Transverse colon (tissue), 3 donors: ENCODE results near the gene TEDDM1.

Source experiments
- EP300 ChIP-seq: sonication (generic); formaldehyde crosslinking; IDR thresholded peaks from one replicate; pipeline ENCODE4 v1.6.1; 2017; ENCODE audit warnings: antibody characterized with exemption, low read depth
- POLR2A ChIP-seq: fragments of 450-650 bp; IDR thresholded peaks from one replicate; pipeline ENCODE4 v1.6.1; 2016; ENCODE audit warnings: antibody characterized with exemption, mild to moderate bottlenecking, moderate library complexity
- TF ChIP-seq, protein P1 (sequence below), 5 experiments: fragments of 200-600 bp in 3 of 5; fragments of 450-650 bp in 2 of 5; sonication (generic) in 3 of 5; IDR thresholded peaks; 1 replicate in 2 of 5; 2 replicates in 3 of 5; pipeline ENCODE4 v1.5.1; 2016 to 2017; ENCODE audit warnings: antibody characterized with exemption in 5 of 5, inconsistent platforms in 3 of 5, mild to moderate bottlenecking in 2 of 5, moderate library complexity in 1 of 5

DNA sequence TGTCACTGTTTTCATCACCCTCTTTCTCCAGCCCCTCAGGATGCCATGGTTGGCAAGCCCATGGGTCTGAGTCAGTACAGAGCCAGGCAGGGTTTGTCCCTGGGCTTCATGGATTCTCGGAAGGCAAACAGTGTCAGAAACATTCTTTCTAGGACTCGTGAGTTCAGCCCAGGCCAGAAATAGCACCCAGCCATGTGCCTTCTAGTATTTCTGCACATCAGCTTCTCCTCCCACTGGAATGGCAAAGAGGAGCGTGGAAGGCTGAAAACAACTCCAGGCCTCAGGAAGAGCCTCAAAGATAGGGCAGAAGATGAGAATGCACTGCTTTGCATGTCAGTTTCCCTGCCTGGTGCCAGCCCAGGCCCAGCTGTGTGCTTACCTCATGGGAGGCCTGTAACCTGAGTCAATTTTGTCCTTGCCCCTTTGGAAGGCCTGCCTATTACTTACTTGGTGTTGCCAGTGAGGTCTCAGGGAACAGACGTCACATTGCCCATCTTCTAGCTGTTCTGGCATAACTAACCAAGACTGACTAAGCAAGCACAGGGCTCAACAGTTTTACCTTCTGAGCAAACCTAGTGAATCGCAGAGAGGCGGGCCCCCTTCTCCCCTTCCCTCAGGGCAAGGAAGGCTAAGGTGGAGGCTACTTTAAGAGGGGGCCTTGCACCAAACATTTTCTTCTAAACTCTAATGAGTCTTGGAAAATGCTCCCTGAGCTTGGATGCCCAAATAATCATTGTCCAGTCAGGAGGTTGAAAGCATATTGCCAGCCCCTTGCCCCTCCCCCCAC, 51.3 kb downstream of the TEDDM1 start:
- TF ChIP-seq, protein P1, sequence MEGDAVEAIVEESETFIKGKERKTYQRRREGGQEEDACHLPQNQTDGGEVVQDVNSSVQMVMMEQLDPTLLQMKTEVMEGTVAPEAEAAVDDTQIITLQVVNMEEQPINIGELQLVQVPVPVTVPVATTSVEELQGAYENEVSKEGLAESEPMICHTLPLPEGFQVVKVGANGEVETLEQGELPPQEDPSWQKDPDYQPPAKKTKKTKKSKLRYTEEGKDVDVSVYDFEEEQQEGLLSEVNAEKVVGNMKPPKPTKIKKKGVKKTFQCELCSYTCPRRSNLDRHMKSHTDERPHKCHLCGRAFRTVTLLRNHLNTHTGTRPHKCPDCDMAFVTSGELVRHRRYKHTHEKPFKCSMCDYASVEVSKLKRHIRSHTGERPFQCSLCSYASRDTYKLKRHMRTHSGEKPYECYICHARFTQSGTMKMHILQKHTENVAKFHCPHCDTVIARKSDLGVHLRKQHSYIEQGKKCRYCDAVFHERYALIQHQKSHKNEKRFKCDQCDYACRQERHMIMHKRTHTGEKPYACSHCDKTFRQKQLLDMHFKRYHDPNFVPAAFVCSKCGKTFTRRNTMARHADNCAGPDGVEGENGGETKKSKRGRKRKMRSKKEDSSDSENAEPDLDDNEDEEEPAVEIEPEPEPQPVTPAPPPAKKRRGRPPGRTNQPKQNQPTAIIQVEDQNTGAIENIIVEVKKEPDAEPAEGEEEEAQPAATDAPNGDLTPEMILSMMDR (IDR thresholded peaks at IDR 0.05), result no peak
- TF ChIP-seq POLR2A (no peak), EP300 (peak; percentile 63)
